Smooth muscle cell (in vitro differentiated cells): ENCODE measurements around the gene TTLL9. TPM values are rescaled to one million over a fixed set of nuclear protein-coding genes. Genes with fewer than 3 reads are reported as not detected.
"Not testable (repeated sequence)": the region's sequence is repeated elsewhere in the genome, so short reads cannot be mapped to it uniquely, and the experiment has no call there.

Source experiments
- DNase-seq: peaks from one replicate; lab custom pipeline; 2025; ENCODE audit not compliant: unreplicated experiment; lab: John Stamatoyannopoulos, UW
- H2AFZ ChIP-seq: fragments of 200-600 bp; sonication (generic); 2 replicates; pipeline ENCODE4 v1.6.0; 2016; ENCODE audit warnings: antibody characterized with exemption, low read depth, mild to moderate bottlenecking
- H3F3A ChIP-seq: fragments of 200-600 bp; sonication (generic); 2 replicates; pipeline ENCODE4 v1.6.0; 2017; ENCODE audit warnings: antibody characterized with exemption, low read depth
- H3K27ac ChIP-seq: fragments of 200-600 bp; sonication (generic); 2 replicates; pipeline ENCODE4 v1.5.1; 2016; ENCODE audit warnings: low read depth, mild to moderate bottlenecking
- H3K27me3 ChIP-seq: fragments of 200-600 bp; sonication (generic); 2 replicates; pipeline ENCODE4 v1.6.1; 2016; ENCODE audit warnings: low read depth, mild to moderate bottlenecking
- H3K36me3 ChIP-seq: fragments of 200-600 bp; sonication (generic); 2 replicates; pipeline ENCODE4 v1.5.1; 2016; ENCODE audit warnings: low read depth
- H3K4me1 ChIP-seq: fragments of 200-600 bp; sonication (generic); 2 replicates; pipeline ENCODE4 v1.5.1; 2016; ENCODE audit warnings: low read depth
- H3K4me2 ChIP-seq: fragments of 200-600 bp; sonication (generic); 2 replicates; pipeline ENCODE4 v1.6.0; 2016; ENCODE audit warnings: mild to moderate bottlenecking
- H3K4me3 ChIP-seq: fragments of 200-600 bp; sonication (generic); 2 replicates; pipeline ENCODE4 v1.5.1; 2016; ENCODE audit warnings: mild to moderate bottlenecking
- H3K79me2 ChIP-seq: fragments of 200-600 bp; sonication (generic); 2 replicates; pipeline ENCODE4 v1.6.0; 2016; ENCODE audit warnings: low read depth, mild to moderate bottlenecking
- H3K9ac ChIP-seq: fragments of 200-600 bp; sonication (generic); 2 replicates; pipeline ENCODE4 v1.6.0; 2016; ENCODE audit warnings: low read depth
- H3K9me3 ChIP-seq: fragments of 200-600 bp; sonication (generic); replicated peaks from 2 replicates; pipeline ENCODE4 v1.5.1; 2016; ENCODE audit warnings: low read depth
- H4K20me1 ChIP-seq: fragments of 200-600 bp; sonication (generic); 2 replicates; pipeline ENCODE4 v1.6.0; 2016; ENCODE audit warnings: low read depth
- WGBS: methylation state at CpG from one replicate; pipeline ENCODE4 v1.1.7; 2016; ENCODE audit warnings: low lambda C conversion rate; 5-methylcytosine and 5-hydroxymethylcytosine counted together
- polyA plus RNA-seq: library from polyadenylated mRNA; unstranded; fragments of >200 nt; fragmentation: Nextera tagmentation; extraction: Ambion mirVana; gene quantifications from 2 replicates; pipeline ENCODE4 v1.2.1, GENCODE V29; 2016
- total RNA-seq: library from RNA; depleted of rRNA; stranded (reverse); fragments of >200 nt; gene quantifications from 2 replicates; pipeline ENCODE4 v1.2.3, GENCODE V29; 2014
- TF ChIP-seq, protein P1 (sequence below): fragments of 200-600 bp; sonication (generic); IDR thresholded peaks from 2 replicates; pipeline ENCODE4 v1.5.1; 2017; ENCODE audit warnings: borderline replicate concordance, mild to moderate bottlenecking, antibody characterized with exemption; ENCODE audit not compliant: insufficient read depth, poor library complexity, severe bottlenecking

Gene TTLL9
- total and polyA plus RNA-seq, 2 experiments from 2014 or later = 0.13 TPM; not detected in 1

DNA sequence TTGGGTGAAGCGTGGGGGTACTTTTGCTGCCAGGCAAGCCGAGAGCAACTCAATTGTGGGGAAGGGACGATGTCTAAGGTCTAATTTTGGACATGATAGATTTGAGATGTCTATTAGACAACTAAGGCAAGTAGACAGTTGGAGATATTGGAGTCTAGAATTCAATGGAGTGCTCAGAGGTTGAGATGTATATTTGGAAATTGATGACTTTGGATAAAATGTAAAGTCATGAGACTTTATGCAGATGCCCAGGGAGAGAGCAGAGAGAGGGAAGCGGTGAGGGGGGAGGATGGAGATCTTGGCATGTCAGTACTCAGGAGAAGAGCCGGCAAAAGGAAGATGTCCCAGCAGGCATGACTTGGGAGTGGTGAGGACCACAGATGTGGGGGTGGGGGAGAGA lies 44.4 kb upstream of the TTLL9 start:
- no peak overlapping the region for H3K27ac ChIP-seq
- TF ChIP-seq, protein P1, sequence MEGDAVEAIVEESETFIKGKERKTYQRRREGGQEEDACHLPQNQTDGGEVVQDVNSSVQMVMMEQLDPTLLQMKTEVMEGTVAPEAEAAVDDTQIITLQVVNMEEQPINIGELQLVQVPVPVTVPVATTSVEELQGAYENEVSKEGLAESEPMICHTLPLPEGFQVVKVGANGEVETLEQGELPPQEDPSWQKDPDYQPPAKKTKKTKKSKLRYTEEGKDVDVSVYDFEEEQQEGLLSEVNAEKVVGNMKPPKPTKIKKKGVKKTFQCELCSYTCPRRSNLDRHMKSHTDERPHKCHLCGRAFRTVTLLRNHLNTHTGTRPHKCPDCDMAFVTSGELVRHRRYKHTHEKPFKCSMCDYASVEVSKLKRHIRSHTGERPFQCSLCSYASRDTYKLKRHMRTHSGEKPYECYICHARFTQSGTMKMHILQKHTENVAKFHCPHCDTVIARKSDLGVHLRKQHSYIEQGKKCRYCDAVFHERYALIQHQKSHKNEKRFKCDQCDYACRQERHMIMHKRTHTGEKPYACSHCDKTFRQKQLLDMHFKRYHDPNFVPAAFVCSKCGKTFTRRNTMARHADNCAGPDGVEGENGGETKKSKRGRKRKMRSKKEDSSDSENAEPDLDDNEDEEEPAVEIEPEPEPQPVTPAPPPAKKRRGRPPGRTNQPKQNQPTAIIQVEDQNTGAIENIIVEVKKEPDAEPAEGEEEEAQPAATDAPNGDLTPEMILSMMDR = no peak

GRCh38 chr20:31827059-31827458 lies 43.4 kb upstream of the TTLL9 start:
- Histone ChIP-seq H2AFZ (no peak overlapping the region), H3K4me3 (no peak overlapping the region), H3K9ac (no peak overlapping the region), H3K27ac (no peak overlapping the region), H3K4me2 (no peak overlapping the region), H3K9me3 (no peaks in the 10 kb centered on the region), H4K20me1 (no peaks in the 10 kb centered on the region), H3F3A (no peaks in the 10 kb centered on the region), H3K36me3 (no peaks in the 10 kb centered on the region), H3K4me1 (no peaks in the 10 kb centered on the region), H3K27me3 (no peaks in the 10 kb centered on the region), H3K79me2 (no peaks in the 10 kb centered on the region)
- TF ChIP-seq, protein P1 = no peak
- 74% methylated on average over 2 of the region's 2 CpGs for WGBS
- DNase-seq = no peak

More for the DNA sequence above, 44.4 kb upstream of the TTLL9 start:
- no peak overlapping the region for H3K9ac ChIP-seq
- no peaks in the 10 kb centered on the region for H3K36me3 ChIP-seq
- H3K9me3 ChIP-seq = no peaks in the 10 kb centered on the region
- WGBS = 91% methylated on average over 5 of the region's 5 CpGs
- H3K27me3 ChIP-seq = no peaks in the 10 kb centered on the region
- H3K4me1 ChIP-seq = no peaks in the 10 kb centered on the region
- DNase-seq = no peak
- no peaks in the 10 kb centered on the region for H3F3A ChIP-seq
- no peak overlapping the region for H3K4me3 ChIP-seq
- H3K4me2 ChIP-seq = no peak overlapping the region
- H2AFZ ChIP-seq = no peak overlapping the region
- H3K79me2 ChIP-seq = no peaks in the 10 kb centered on the region
- no peaks in the 10 kb centered on the region for H4K20me1 ChIP-seq

DNA sequence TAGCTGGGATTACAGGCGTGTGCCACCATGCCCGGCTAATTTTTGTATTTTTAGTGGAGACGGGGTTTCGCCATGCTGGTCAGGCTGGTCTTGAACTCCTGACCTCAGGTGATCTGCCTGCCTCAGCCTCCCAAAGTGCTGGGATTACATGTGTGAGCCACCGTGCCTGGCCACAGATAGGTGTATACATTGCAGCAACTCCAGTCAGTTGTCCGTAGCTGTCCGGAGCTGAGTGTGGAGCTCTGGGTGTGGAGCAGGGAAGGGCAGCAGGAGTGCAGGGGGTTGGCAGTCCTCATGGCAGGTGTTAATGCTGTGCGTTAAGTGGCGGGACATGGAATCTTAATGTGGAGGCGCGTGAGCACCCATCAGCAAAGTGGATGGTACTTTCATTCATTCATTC lies 42.4 kb upstream of the TTLL9 start:
- not testable (repeated sequence) for H3F3A ChIP-seq, H3K9me3 ChIP-seq, H3K9ac ChIP-seq, H3K4me2 ChIP-seq, H3K36me3 ChIP-seq, H3K27me3 ChIP-seq, H3K4me3 ChIP-seq, H3K4me1 ChIP-seq, H2AFZ ChIP-seq, H3K27ac ChIP-seq, H3K79me2 ChIP-seq, DNase-seq, H4K20me1 ChIP-seq
- WGBS = 98% methylated on average over 11 of the region's 11 CpGs

DNA sequence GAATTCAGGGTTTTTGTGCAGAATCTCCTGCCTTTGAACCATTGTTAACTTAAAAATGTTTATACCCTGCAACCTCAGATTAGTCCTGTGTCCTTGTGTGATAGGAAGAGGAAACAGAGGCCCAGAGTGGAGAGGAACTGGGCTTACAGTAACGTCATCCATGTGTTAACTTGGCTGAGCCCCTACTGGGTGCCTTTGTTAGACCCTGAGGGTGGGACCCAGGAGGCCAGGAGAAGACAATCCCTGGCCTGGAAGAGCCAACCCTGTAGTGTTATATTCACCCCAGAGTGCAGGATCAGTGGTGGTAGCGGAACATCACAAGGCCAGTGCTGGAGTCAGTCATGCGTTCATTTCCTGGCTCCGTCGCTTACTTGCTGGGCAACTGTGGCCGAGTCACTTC lies 40.7 kb upstream of the TTLL9 start:
- H3K4me3 ChIP-seq = no peak overlapping the region
- no peak overlapping the region for H3K27ac ChIP-seq
- 88% methylated on average over 6 of the region's 6 CpGs for WGBS
- no peak for DNase-seq
- H3K9ac ChIP-seq = no peak overlapping the region
- peaks cover 2% of the 10 kb centered on the region for H3F3A ChIP-seq
- H2AFZ ChIP-seq = no peak overlapping the region
- H3K79me2 ChIP-seq = no peaks in the 10 kb centered on the region
- TF ChIP-seq, protein P1 = no peak
- H3K4me1 ChIP-seq = no peaks in the 10 kb centered on the region
- no peaks in the 10 kb centered on the region for H3K9me3 ChIP-seq
- no peaks in the 10 kb centered on the region for H3K27me3 ChIP-seq
- H4K20me1 ChIP-seq = no peaks in the 10 kb centered on the region
- no peaks in the 10 kb centered on the region for H3K36me3 ChIP-seq
- no peak overlapping the region for H3K4me2 ChIP-seq
